GM12891 (cell line): ENCODE measurements around the gene NFKBIE.

Experiments
- DNase-seq: peaks from one replicate; pipeline ENCODE4 v3.0.0; 2011; ENCODE audit warnings: low spot score; ENCODE audit not compliant: insufficient read length
- FAIRE-seq: peaks from 2 replicates; lab custom pipeline; 2011; peaks lifted over from hg19 to GRCh38; lab: Jason Lieb, UNC
- PAX5 ChIP-seq: IDR thresholded peaks from 2 replicates; pipeline ENCODE4 v1.6.1; 2011; ENCODE audit warnings: low read length, moderate library complexity, mild to moderate bottlenecking; ENCODE audit not compliant: insufficient read depth, severe bottlenecking
- POLR2A ChIP-seq: IDR thresholded peaks from 2 replicates; pipeline ENCODE4 v1.6.1; 2011; ENCODE audit warnings: low read depth, low read length, control low read depth
- POLR2AphosphoS5 ChIP-seq: IDR thresholded peaks from 2 replicates; pipeline ENCODE4 v1.6.1; 2011; ENCODE audit warnings: low read depth, low read length, control low read depth
- POU2F2 ChIP-seq: IDR thresholded peaks from 2 replicates; pipeline ENCODE4 v1.6.1; 2011; ENCODE audit warnings: low read depth, mild to moderate bottlenecking, control low read depth, low read length, moderate library complexity
- SPI1 ChIP-seq: IDR thresholded peaks from 2 replicates; pipeline ENCODE4 v1.6.1; 2011; ENCODE audit warnings: low read depth, low read length, control low read depth
- TAF1 ChIP-seq: IDR thresholded peaks from 2 replicates; pipeline ENCODE4 v1.6.1; 2011; ENCODE audit warnings: low read depth, low read length, control low read depth

NFKBIE gene

GRCh38 chr6:44306710-44307109, 41.4 kb upstream of the NFKBIE start:
- FAIRE-seq: no peak
- no peak for DNase-seq
- TF ChIP-seq POU2F2: no peak
- TF ChIP-seq POLR2AphosphoS5: no peak
- no peak for TF ChIP-seq SPI1
- TF ChIP-seq PAX5: no peak
- no peak for TF ChIP-seq TAF1
- TF ChIP-seq POLR2A: no peak

GRCh38 chr6:44305200-44305725, 39.9 kb upstream of the NFKBIE start:
- no peak for FAIRE-seq
- DNase-seq: no peak
- no peak for TF ChIP-seq SPI1
- TF ChIP-seq POLR2A: no peak
- TF ChIP-seq POU2F2: no peak
- TF ChIP-seq PAX5: no peak
- TF ChIP-seq POLR2AphosphoS5: no peak
- TF ChIP-seq TAF1: no peak

- TF ChIP-seq PAX5 (no peak), POU2F2 (no peak; the same call in 1 of the 2 replicates), POLR2AphosphoS5 (no peak), SPI1 (no peak), POLR2A (no peak), TAF1 (no peak)
- DNase-seq (peak; percentile 70), FAIRE-seq (peak; percentile 56)
Observed at GRCh38 chr6:44304282-44305199, 39.2 kb upstream of the NFKBIE start.

- DNase-seq: no peak
- no peak for FAIRE-seq
- TF ChIP-seq SPI1 (no peak), PAX5 (no peak)
Observed at GRCh38 chr6:44303842-44304241, 38.5 kb upstream of the NFKBIE start.

- TF ChIP-seq TAF1: no peak
- no peak for FAIRE-seq
- DNase-seq: no peak
Observed at GRCh38 chr6:44302856-44303255, 37.5 kb upstream of the NFKBIE start.

GRCh38 chr6:44301782-44302564, 36.6 kb upstream of the NFKBIE start:
- FAIRE-seq (no peak), DNase-seq (no peak)
- no peak for TF ChIP-seq POLR2A
- TF ChIP-seq POU2F2: no peak
- TF ChIP-seq PAX5: no peak
- TF ChIP-seq POLR2AphosphoS5: no peak
- TF ChIP-seq SPI1: no peak
- no peak for TF ChIP-seq TAF1

GRCh38 chr6:44301106-44301505, 35.8 kb upstream of the NFKBIE start:
- TF ChIP-seq PAX5 (no peak), POU2F2 (no peak), POLR2AphosphoS5 (no peak), POLR2A (no peak), TAF1 (no peak), SPI1 (no peak)
- FAIRE-seq: no peak
- DNase-seq: no peak

- TF ChIP-seq PAX5 (no peak), TAF1 (no peak), POLR2AphosphoS5 (no peak), POU2F2 (no peak), SPI1 (no peak), POLR2A (no peak)
- FAIRE-seq (no peak), DNase-seq (no peak)
Observed at GRCh38 chr6:44300292-44300823, 35.0 kb upstream of the NFKBIE start.

- no peak for FAIRE-seq
- DNase-seq: no peak
- TF ChIP-seq POU2F2 (no peak), PAX5 (no peak), POLR2A (no peak), SPI1 (no peak), TAF1 (no peak), POLR2AphosphoS5 (no peak)
Observed at GRCh38 chr6:44298864-44299263, 33.5 kb upstream of the NFKBIE start.
